IMR-90 (cell line): ENCODE measurements around the gene MRPS26. TPM values are rescaled to one million over a fixed set of nuclear protein-coding genes. Genes with fewer than 3 reads are reported as not detected.
A peak's percentile ranks its signal among the peaks of the same experiment; 100 is the strongest.

Experiments
- ATAC-seq: fragments of 200-7000 bp; cut with Tn5 transposase; 2 replicates; pipeline ENCODE4 v1.9.1; 2020; ENCODE audit warnings: low read depth, mild to moderate bottlenecking, moderate library complexity
- BruUV-seq: library from RNA; stranded (reverse); fragments of 400-500 nt; replicated peaks from 2 replicates; lab custom pipeline; 2021; lab: Mats Ljungman, UMichigan
- CTCF ChIA-PET: fragments of 300-600 bp; formaldehyde crosslinking; extraction: SDS; loops from one replicate; lab custom pipeline; 2021; ENCODE audit warnings: antibody characterized with exemption; lab: Yijun Ruan, JAX
- POLR2A ChIA-PET: fragments of 300-600 bp; sonication (Branson Sonifier 250); formaldehyde crosslinking; loops from one replicate; lab custom pipeline; 2022; ENCODE audit warnings: antibody characterized with exemption; ENCODE audit not compliant: unreplicated experiment; lab: Charles Lee
- DNase-seq: peaks from one replicate; pipeline ENCODE4 v3.0.0; 2013
- H2AFZ ChIP-seq: replicated peaks from 2 replicates; pipeline ENCODE3; 2013; ENCODE audit warnings: low read length, mild to moderate bottlenecking; ENCODE audit not compliant: poor library complexity
- H2AK5ac ChIP-seq: 2 replicates; pipeline ENCODE4 v1.6.1; 2013; ENCODE audit warnings: low read depth, low read length, inconsistent platforms
- H2AK9ac ChIP-seq: replicated peaks from 2 replicates; pipeline ENCODE3; 2013; ENCODE audit warnings: mild to moderate bottlenecking, low read depth, low read length, moderate library complexity; ENCODE audit not compliant: poor library complexity
- H2BK120ac ChIP-seq: 2 replicates; pipeline ENCODE4 v1.6.1; 2013; ENCODE audit warnings: low read depth, low read length, inconsistent platforms
- H2BK15ac ChIP-seq: 3 replicates; pipeline ENCODE4 v1.6.1; 2013; ENCODE audit warnings: low read depth, low read length, inconsistent platforms
- H2BK20ac ChIP-seq: 2 replicates; pipeline ENCODE4 v1.6.1; 2013; ENCODE audit warnings: low read depth, mild to moderate bottlenecking, inconsistent platforms, low read length, moderate library complexity
- H2BK5ac ChIP-seq: 2 replicates; pipeline ENCODE4 v1.6.1; 2013; ENCODE audit warnings: mild to moderate bottlenecking, low read depth, low read length, inconsistent platforms; ENCODE audit not compliant: poor library complexity, severe bottlenecking
- H3K14ac ChIP-seq: replicated peaks from 2 replicates; pipeline ENCODE4 v1.6.1; 2013; ENCODE audit warnings: low read depth, low read length, inconsistent platforms
- H3K18ac ChIP-seq: 2 replicates; pipeline ENCODE4 v1.6.1; 2013; ENCODE audit warnings: low read depth, low read length, control low read depth
- H3K23ac ChIP-seq: 2 replicates; pipeline ENCODE4 v1.6.1; 2013; ENCODE audit warnings: low read depth, low read length, inconsistent platforms
- H3K27ac ChIP-seq: 2 replicates; pipeline ENCODE4 v1.5.1; 2013; ENCODE audit warnings: mild to moderate bottlenecking, control low read depth, low read length; ENCODE audit not compliant: insufficient read depth
- H3K27me3 ChIP-seq: 2 replicates; pipeline ENCODE4 v1.6.1; 2013; ENCODE audit warnings: low read length; ENCODE audit not compliant: control insufficient read depth, insufficient read depth
- H3K36me3 ChIP-seq: 2 replicates; pipeline ENCODE4 v1.6.1; 2013; ENCODE audit warnings: low read length, mixed read lengths; ENCODE audit not compliant: control insufficient read depth, insufficient read depth
- H3K4ac ChIP-seq: 2 replicates; pipeline ENCODE4 v1.6.1; 2013; ENCODE audit warnings: low read depth, low read length, inconsistent platforms
- H3K4me1 ChIP-seq: 2 replicates; pipeline ENCODE4 v1.6.1; 2013; ENCODE audit warnings: low read length, mixed read lengths; ENCODE audit not compliant: control insufficient read depth, insufficient read depth
- H3K4me2 ChIP-seq: 2 replicates; pipeline ENCODE4 v1.6.1; 2013; ENCODE audit warnings: low read depth, mild to moderate bottlenecking, control low read depth, low read length, moderate library complexity
- H3K4me3 ChIP-seq: 2 replicates; pipeline ENCODE4 v1.5.1; 2013; ENCODE audit warnings: low read depth, mild to moderate bottlenecking, control low read depth, low read length, moderate library complexity; ENCODE audit not compliant: insufficient read depth
- H3K56ac ChIP-seq: 2 replicates; pipeline ENCODE4 v1.6.1; 2013; ENCODE audit warnings: low read length, inconsistent platforms; ENCODE audit not compliant: insufficient read depth; ENCODE audit errors: extremely low read depth
- H3K79me1 ChIP-seq, 2 experiments: 2 replicates each; pipeline ENCODE4 v1.6.1; 2013; ENCODE audit warnings: low read length in 2 of 2, inconsistent platforms in 1 of 2, low read depth in 1 of 2
- H3K9ac ChIP-seq: 2 replicates; pipeline ENCODE4 v1.6.1; 2013; ENCODE audit warnings: low read depth, low read length, control low read depth
- H3K9me1 ChIP-seq: 2 replicates; pipeline ENCODE4 v1.6.1; 2013; ENCODE audit warnings: low read length, inconsistent platforms; ENCODE audit not compliant: insufficient read depth
- H3K9me3 ChIP-seq: 2 replicates; pipeline ENCODE4 v1.6.1; 2013; ENCODE audit warnings: low read length; ENCODE audit not compliant: control insufficient read depth, insufficient read depth
- H4K20me1 ChIP-seq: 2 replicates; pipeline ENCODE4 v1.6.1; 2013; ENCODE audit warnings: low read length, inconsistent platforms; ENCODE audit not compliant: insufficient read depth
- H4K5ac ChIP-seq: 2 replicates; pipeline ENCODE4 v1.6.1; 2013; ENCODE audit warnings: mild to moderate bottlenecking, low read depth, low read length, control low read depth
- H4K8ac ChIP-seq, 2 experiments: 2 replicates each; pipeline ENCODE4 v1.6.1; 2013; ENCODE audit warnings: low read depth in 2 of 2, low read length in 2 of 2, control low read depth in 1 of 2, inconsistent platforms in 1 of 2
- H4K91ac ChIP-seq: 2 replicates; pipeline ENCODE4 v1.6.1; 2013; ENCODE audit warnings: low read depth, low read length, inconsistent platforms; ENCODE audit not compliant: insufficient read depth
- CEBPB ChIP-seq: IDR thresholded peaks from 2 replicates; pipeline ENCODE4 v1.6.1; 2012; ENCODE audit warnings: low read depth, low read length, improper control_type of control experiment
- CHD1 ChIP-seq: IDR thresholded peaks from 2 replicates; pipeline ENCODE4 v1.6.1; 2012; ENCODE audit warnings: low read depth, low read length, improper control_type of control experiment
- CTCF ChIP-seq: conservative IDR thresholded peaks from 2 replicates; pipeline ENCODE4 v1.5.1; 2012; ENCODE audit warnings: mild to moderate bottlenecking, low read depth, low read length, improper control_type of control experiment
- MAFK ChIP-seq: IDR thresholded peaks from 2 replicates; pipeline ENCODE4 v1.6.1; 2012; ENCODE audit warnings: low read depth, low read length, improper control_type of control experiment
- MAZ ChIP-seq: IDR thresholded peaks from 2 replicates; pipeline ENCODE4 v1.6.1; 2012; ENCODE audit warnings: low read depth, mild to moderate bottlenecking, low read length, improper control_type of control experiment, moderate library complexity, borderline replicate concordance
- MXI1 ChIP-seq: IDR thresholded peaks from 2 replicates; pipeline ENCODE4 v1.6.1; 2012; ENCODE audit warnings: low read depth, mild to moderate bottlenecking, low read length, moderate library complexity, borderline replicate concordance
- NFE2L2 ChIP-seq: fragments of 150-350 bp; IDR thresholded peaks from 2 replicates; pipeline ENCODE4 v1.6.1; 2016; ENCODE audit warnings: low read depth, mild to moderate bottlenecking, low read length
- POLR2A ChIP-seq: IDR thresholded peaks from 2 replicates; pipeline ENCODE4 v1.6.1; 2012; ENCODE audit warnings: mild to moderate bottlenecking, low read depth, low read length
- RAD21 ChIP-seq: IDR thresholded peaks from 2 replicates; pipeline ENCODE4 v1.6.1; 2012; ENCODE audit warnings: low read length, improper control_type of control experiment
- RFX5 ChIP-seq: IDR thresholded peaks from 2 replicates; pipeline ENCODE4 v1.8.0; 2012; ENCODE audit warnings: low read depth, mild to moderate bottlenecking, low read length, moderate library complexity
- SMC3 ChIP-seq: fragments of 150-350 bp; IDR thresholded peaks from 2 replicates; pipeline ENCODE4 v1.6.1; 2016; ENCODE audit warnings: low read depth, mild to moderate bottlenecking, antibody characterized with exemption, low read length, moderate library complexity
- USF2 ChIP-seq: fragments of 150-350 bp; IDR thresholded peaks from 2 replicates; pipeline ENCODE4 v1.6.1; 2017; ENCODE audit warnings: mild to moderate bottlenecking, antibody characterized with exemption, low read length, low read depth
- WGBS, 2 experiments: methylation state at CpG; one replicate each; pipeline versions ENCODE4 v1.1.5 to v1.1.7; 2013; ENCODE audit warnings: missing lambda C conversion rate in 2 of 2; ENCODE audit not compliant: insufficient read length in 1 of 2; ENCODE audit errors: extremely low coverage in 2 of 2; 5-methylcytosine and 5-hydroxymethylcytosine counted together
- dilution Hi-C: fragments of 300-500 bp; cut with HindIII; formaldehyde crosslinking; loops from one replicate; pipeline ENCODE4 v1.14.3; 2018; ENCODE audit warnings: low sequenced_read_pairs; ENCODE audit not compliant: unreplicated experiment
- in situ Hi-C: fragments of 300-500 bp; cut with MboI; formaldehyde crosslinking; loops from 3 replicates; pipeline ENCODE4 v1.14.3; 2019; ENCODE audit warnings: low sequenced_read_pairs, inconsistent platforms, mixed read lengths
- intact Hi-C: fragments of 100-400 bp; cut with micrococcal nuclease; formaldehyde crosslinking; loops from 2 replicates; pipeline ENCODE4 v1.10.0; 2022
- polyA plus RNA-seq, 3 experiments: library from polyadenylated mRNA; depleted of rRNA; stranded (reverse); fragments of >200 nt; gene quantifications; 2 replicates each; pipeline ENCODE4 v1.2.3, GENCODE V29; 2012; ENCODE audit warnings: low replicate concordance in 1 of 3
- total RNA-seq: library from RNA; depleted of rRNA; stranded (reverse); fragments of >200 nt; gene quantifications from 2 replicates; pipeline ENCODE4 v1.2.3, GENCODE V29; 2012

The MRPS26 gene
- total and polyA plus RNA-seq, 2 of the 4 experiments (the other 2 are of a cell fraction): 22.2 to 38.6 TPM

GRCh38 chr20:3082955-3083952, 37.4 kb downstream of the MRPS26 start (continued):
- TF ChIP-seq CHD1 (no peak), CEBPB (no peak), NFE2L2 (no peak)

GRCh38 chr20:3084283-3084985, 38.6 kb downstream of the MRPS26 start, which contains the start of gene AVP:
AVP (minus strand) TSS chr20:3084724; CDS start chr20:3084674, 50 bp downstream.
- Histone ChIP-seq H3K23ac (no peak within 1 kb of the TSS), H3K18ac (no peak within 1 kb of the TSS), H2AK9ac (no peak within 1 kb of the TSS), H3K36me3 (no peaks in the 10 kb centered on the region), H2BK20ac (no peak within 1 kb of the TSS), H4K8ac (no peak within 1 kb of the TSS), H4K20me1 (no peaks in the 10 kb centered on the region), H2BK15ac (no peak within 1 kb of the TSS), H2BK120ac (no peak within 1 kb of the TSS), H3K9ac (no peak within 1 kb of the TSS), H4K91ac (no peak within 1 kb of the TSS), H3K27ac (no peak within 1 kb of the TSS), H3K14ac (no peak within 1 kb of the TSS), H3K9me3 (no peaks in the 10 kb centered on the region; the same call in 1 of the 2 replicates), H3K79me1 (no peaks in the 10 kb centered on the region), H3K4me3 (no peak within 1 kb of the TSS), H2AK5ac (no peak within 1 kb of the TSS), H2AFZ (peak within 1 kb of the TSS; percentile 37), H4K5ac (no peak within 1 kb of the TSS), H3K4me1 (no peaks in the 10 kb centered on the region; the same call in 1 of the 2 replicates), H3K27me3 (peaks cover 48% of the 10 kb centered on the region), H3K9me1 (peaks cover 4% of the 10 kb centered on the region; the same call in 1 of the 2 replicates), H2BK5ac (no peak within 1 kb of the TSS), H3K56ac (no peak within 1 kb of the TSS), H3K4ac (no peak within 1 kb of the TSS), H3K4me2 (no peak within 1 kb of the TSS)
- dilution Hi-C loops (no loop called here), in situ Hi-C loops (no loop called here), intact Hi-C loops (no loop called here)
- ATAC-seq (no peak), DNase-seq (no peak)
- WGBS, 2 experiments: 92% methylated on average over 4 of the region's 28 CpGs; no CpG with 5 or more reads in 1 of the 2 experiments
- no TSS peak for BruUV-seq
- POLR2A ChIA-PET: no interaction called here
- CTCF ChIA-PET: no interaction called here
- TF ChIP-seq MAFK (no peak), SMC3 (no peak), CHD1 (no peak), MAZ (no peak), RFX5 (no peak), CEBPB (no peak), CTCF (no peak), NFE2L2 (no peak), USF2 (no peak), MXI1 (no peak), POLR2A (no peak), RAD21 (no peak)
